KMS-11 (cell line): ENCODE measurements around the gene NXPH4.

Source experiments
- H2AFZ ChIP-seq: fragments of 200-600 bp; sonication (generic); 2 replicates; pipeline ENCODE4 v1.6.1; 2016; ENCODE audit warnings: antibody characterized with exemption, mixed run types, low read depth
- H3K27ac ChIP-seq: fragments of 200-600 bp; sonication (generic); 2 replicates; pipeline ENCODE4 v1.6.1; 2016; ENCODE audit warnings: mild to moderate bottlenecking, mixed run types
- H3K27me3 ChIP-seq: fragments of 200-600 bp; sonication (generic); 2 replicates; pipeline ENCODE4 v1.6.1; 2017; ENCODE audit warnings: mild to moderate bottlenecking, low read depth, mixed run types, moderate library complexity; ENCODE audit not compliant: insufficient read depth
- H3K36me3 ChIP-seq: fragments of 200-600 bp; sonication (generic); 2 replicates; pipeline ENCODE4 v1.6.1; 2017; ENCODE audit warnings: mild to moderate bottlenecking, mixed run types; ENCODE audit not compliant: insufficient read depth
- H3K4me1 ChIP-seq: fragments of 200-600 bp; sonication (generic); 2 replicates; pipeline ENCODE4 v1.6.1; 2016; ENCODE audit warnings: mild to moderate bottlenecking, low read depth, mixed run types; ENCODE audit not compliant: poor library complexity, severe bottlenecking
- H3K4me2 ChIP-seq: fragments of 200-600 bp; sonication (generic); 2 replicates; pipeline ENCODE4 v1.7.0; 2016; ENCODE audit warnings: mild to moderate bottlenecking, mixed run types
- H3K4me3 ChIP-seq: fragments of 200-600 bp; sonication (generic); IDR thresholded peaks from 2 replicates; pipeline ENCODE4 v1.6.1; 2017; ENCODE audit warnings: low read depth, low read length, mixed read lengths; ENCODE audit not compliant: insufficient read depth
- H3K79me2 ChIP-seq: fragments of 200-600 bp; sonication (generic); 2 replicates; pipeline ENCODE4 v1.6.1; 2016; ENCODE audit warnings: low read depth, mixed run types; ENCODE audit not compliant: insufficient read depth
- H3K9ac ChIP-seq: fragments of 200-600 bp; sonication (generic); 2 replicates; pipeline ENCODE4 v1.6.1; 2016; ENCODE audit warnings: mild to moderate bottlenecking, mixed run types
- H4K20me1 ChIP-seq: fragments of 200-600 bp; sonication (generic); 2 replicates; pipeline ENCODE4 v1.6.1; 2016; ENCODE audit warnings: mild to moderate bottlenecking, mixed run types; ENCODE audit not compliant: insufficient read depth
- CTCF ChIP-seq: fragments of 200-600 bp; sonication (generic); conservative IDR thresholded peaks from 2 replicates; pipeline ENCODE4 v1.6.1; 2017; ENCODE audit warnings: low read depth, mild to moderate bottlenecking, antibody characterized with exemption, low read length, moderate library complexity, mixed read lengths

NXPH4 gene

GRCh38 chr12:57183939-57184725, 32.5 kb upstream of the NXPH4 start:
- Histone ChIP-seq H4K20me1 (no peaks in the 10 kb centered on the region), H3K9ac (no peak overlapping the region), H3K79me2 (no peaks in the 10 kb centered on the region), H3K4me3 (no peak overlapping the region), H3K36me3 (no peaks in the 10 kb centered on the region), H3K27me3 (peaks cover 11% of the 10 kb centered on the region; the same call in 1 of the 2 replicates), H3K27ac (no peak overlapping the region), H3K4me1 (peaks cover 4% of the 10 kb centered on the region), H2AFZ (no peak overlapping the region), H3K4me2 (no peak overlapping the region)
- TF ChIP-seq CTCF, result no peak

GRCh38 chr12:57185403-57185802, 31.2 kb upstream of the NXPH4 start:
- Histone ChIP-seq H3K4me3 (no peak overlapping the region), H3K36me3 (no peaks in the 10 kb centered on the region), H3K4me2 (no peak overlapping the region), H2AFZ (no peak overlapping the region), H3K79me2 (no peaks in the 10 kb centered on the region), H4K20me1 (no peaks in the 10 kb centered on the region), H3K4me1 (peaks cover 4% of the 10 kb centered on the region), H3K27ac (no peak overlapping the region), H3K9ac (no peak overlapping the region), H3K27me3 (peaks cover 11% of the 10 kb centered on the region; the same call in 1 of the 2 replicates)
- no peak for TF ChIP-seq CTCF

- Histone ChIP-seq H3K36me3 (no peaks in the 10 kb centered on the region), H3K27me3 (peaks cover 11% of the 10 kb centered on the region; the same call in 1 of the 2 replicates), H3K4me3 (no peak overlapping the region), H3K4me1 (peaks cover 4% of the 10 kb centered on the region), H3K27ac (no peak overlapping the region), H2AFZ (no peak overlapping the region), H3K79me2 (no peaks in the 10 kb centered on the region), H4K20me1 (no peaks in the 10 kb centered on the region), H3K4me2 (no peak overlapping the region), H3K9ac (no peak overlapping the region)
- TF ChIP-seq CTCF, result no peak
Observed at GRCh38 chr12:57185906-57186508, 30.6 kb upstream of the NXPH4 start.

- H3K4me3 ChIP-seq, result no peak overlapping the region
- H2AFZ ChIP-seq, result no peak overlapping the region
- H3K27ac ChIP-seq, result no peak overlapping the region
- peaks cover 12% of the 10 kb centered on the region; the same call in 1 of the 2 replicates for H3K27me3 ChIP-seq
- H3K79me2 ChIP-seq, result no peaks in the 10 kb centered on the region
- no peak overlapping the region for H3K9ac ChIP-seq
- H3K4me1 ChIP-seq, result peaks cover 4% of the 10 kb centered on the region
- TF ChIP-seq CTCF, result no peak
- H3K4me2 ChIP-seq, result no peak overlapping the region
- no peaks in the 10 kb centered on the region for H3K36me3 ChIP-seq
- no peaks in the 10 kb centered on the region for H4K20me1 ChIP-seq
Observed at GRCh38 chr12:57187222-57188089, 29.1 kb upstream of the NXPH4 start.
